Heart left ventricle (tissue), 16 donors: ENCODE data around the gene TRPM7. TPM values are rescaled to one million over a fixed set of nuclear protein-coding genes. Genes with fewer than 3 reads are reported as not detected.

Experiments
- ATAC-seq, 4 donors: fragments of 200-7000 bp; cut with Tn5 transposase; one replicate each; pipeline ENCODE4 v1.9.1; 2020 to 2022; ENCODE audit warnings: moderate library complexity in 4 of 4, mild to moderate bottlenecking in 3 of 4, moderate number of reproducible peaks in 1 of 4
- DNase-seq, 5 donors: peaks; one replicate each; pipeline ENCODE4 v3.0.0-alpha.2; 2020
- H3K27ac ChIP-seq, 12 donors: fragments of 200-600 bp; sonication (generic) in 4 of 12; one replicate each; pipeline versions ENCODE4 v1.5.0 to v1.8.0; 2016 to 2022; ENCODE audit warnings: mild to moderate bottlenecking in 2 of 12
- H3K27me3 ChIP-seq, 9 donors: fragments of 200-600 bp; sonication (generic) in 2 of 9; one replicate each; pipeline versions ENCODE4 v1.5.1 to v1.8.0; 2016 to 2022; ENCODE audit warnings: mild to moderate bottlenecking in 3 of 9
- H3K36me3 ChIP-seq, 9 donors: fragments of 200-600 bp; sonication (generic) in 2 of 9; one replicate each; pipeline versions ENCODE4 v1.5.0 to v1.8.0; 2018 to 2022; ENCODE audit warnings: mild to moderate bottlenecking in 2 of 9
- H3K4me1 ChIP-seq, 12 donors: fragments of 200-600 bp; sonication (generic) in 4 of 12; one replicate each; pipeline versions ENCODE4 v1.5.0 to v1.8.0; 2016 to 2022; ENCODE audit warnings: mild to moderate bottlenecking in 3 of 12
- H3K4me3 ChIP-seq, 12 donors: fragments of 200-600 bp; sonication (generic) in 4 of 12; one replicate each; pipeline versions ENCODE4 v1.5.0 to v1.8.0; 2017 to 2022; ENCODE audit warnings: mild to moderate bottlenecking in 9 of 12, moderate library complexity in 4 of 12
- H3K9me3 ChIP-seq, 12 donors: fragments of 200-600 bp; sonication (generic) in 4 of 12; one replicate each; pipeline versions ENCODE4 v1.5.0 to v1.8.0; 2016 to 2022; ENCODE audit warnings: mild to moderate bottlenecking in 1 of 12
- POLR2A ChIP-seq, 2 donors: fragments of 450-650 bp; IDR thresholded peaks; one replicate each; pipeline ENCODE4 v1.6.1; 2017; ENCODE audit warnings: antibody characterized with exemption in 2 of 2, mild to moderate bottlenecking in 2 of 2, moderate library complexity in 2 of 2
- WGBS, 4 donors: extraction: QIAGEN DNeasy Blood & Tissue Kit in 2 of 4; methylation state at CpG; one replicate each; pipeline versions ENCODE4 v1.1.5 to v1.1.7; 2013 to 2018; 5-methylcytosine and 5-hydroxymethylcytosine counted together
- intact Hi-C, 10 donors: fragments of 100-400 bp; cut with DNase I; formaldehyde crosslinking; loops; one replicate each; pipeline versions ENCODE4 v1.11.1 to v1.14.2; 2022
- polyA plus RNA-seq, 2 donors: library from polyadenylated mRNA; stranded (reverse); fragments of 200-250 nt; gene quantifications; one replicate each; pipeline ENCODE4 v1.2.3, GENCODE V29; 2013
- total RNA-seq, 9 donors: library from RNA; depleted of rRNA in 2 of 9; stranded (reverse); fragments of >200 nt in 2 of 9; fragmentation: NEBNext Ultra II Directional in 3 of 9; extraction: Animal tissue kit (Norgen Biotek cat#: 25700) in 3 of 9; gene quantifications; one replicate each; pipeline versions ENCODE4 v1.1.0 to v1.2.4, GENCODE V29; 2016 to 2023
- TF ChIP-seq, protein P1 (sequence below), 12 donors: fragments of 200-600 bp; sonication (generic) in 4 of 12; IDR thresholded peaks; one replicate each; pipeline versions ENCODE4 v1.5.0 to v1.8.0; 2018 to 2022; ENCODE audit warnings: antibody characterized with exemption in 12 of 12, mild to moderate bottlenecking in 5 of 12
- donor health status: ischemic (EF 13 %, LVEDD 7.1; RV severe dilation, severe dysfunction).
- donor health status: healthy with polysubstance abuse.
- donor health status: DM: no; HTN: yes; CAD: no.
- donor health status: DM: no; HTN: no; CAD: no.
- donor health status: ischemic (EF 25% LVEDD 6.9; RV normal size, moderate dysfunction).
- donor health status: ischemic (EF 25% LVEDD 5.7; RV mildly dilated, moderate dysfunction).
- donor health status: healthy.
- donor health status: DM: yes; HTN: yes; CAD: no.
- donor health status: ischemic (EF 35%, LVEDD 5.7; RV mildly dilated, moderate dysfunction).
- donor health status: nonischemic (EF 11% LVEDD 7.7; RV severe dilation, severe dysfunction).
- donor health status: DM: yes; HTN: yes; CAD: no.
- donor health status: PGD.
- donor health status: ischemic (EF 29% LVEDD 5.4; RV normal size, mild dysfunction).
- donor health status: nonischemic (EF 23%, LVEDD 6.1; RV moderate dilation, normal function).

TRPM7 gene
- total and polyA plus RNA-seq, 11 donors: 11.9 to 49.3 (median 30.6) TPM

DNA sequence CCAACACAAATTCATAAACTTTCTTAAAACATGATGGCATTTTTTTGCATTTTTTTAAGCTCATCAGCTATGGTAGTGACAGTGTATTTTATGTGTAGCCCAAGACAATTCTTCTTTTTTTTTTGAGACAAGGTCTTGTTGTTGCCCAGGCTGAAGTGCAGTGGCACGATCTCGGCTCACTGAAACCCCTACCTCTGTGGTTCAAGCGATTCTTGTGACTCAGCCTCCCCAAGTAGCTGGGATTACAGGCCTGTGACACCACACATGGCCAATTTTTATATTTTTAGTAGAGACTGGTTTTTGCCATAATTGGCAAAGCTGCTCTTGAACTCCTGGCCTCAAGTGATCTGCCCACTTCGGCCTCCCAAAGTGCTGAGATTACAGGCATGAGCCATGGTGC is 122.8 kb downstream of the TRPM7 start:
- DNase-seq: no peak
- WGBS, 4 donors: 89 to 97% (median 95%) methylated on average over 4 of the region's 4 CpGs
- TF ChIP-seq POLR2A (IDR thresholded peaks at IDR 0.05): no peak
- TF ChIP-seq, protein P1, sequence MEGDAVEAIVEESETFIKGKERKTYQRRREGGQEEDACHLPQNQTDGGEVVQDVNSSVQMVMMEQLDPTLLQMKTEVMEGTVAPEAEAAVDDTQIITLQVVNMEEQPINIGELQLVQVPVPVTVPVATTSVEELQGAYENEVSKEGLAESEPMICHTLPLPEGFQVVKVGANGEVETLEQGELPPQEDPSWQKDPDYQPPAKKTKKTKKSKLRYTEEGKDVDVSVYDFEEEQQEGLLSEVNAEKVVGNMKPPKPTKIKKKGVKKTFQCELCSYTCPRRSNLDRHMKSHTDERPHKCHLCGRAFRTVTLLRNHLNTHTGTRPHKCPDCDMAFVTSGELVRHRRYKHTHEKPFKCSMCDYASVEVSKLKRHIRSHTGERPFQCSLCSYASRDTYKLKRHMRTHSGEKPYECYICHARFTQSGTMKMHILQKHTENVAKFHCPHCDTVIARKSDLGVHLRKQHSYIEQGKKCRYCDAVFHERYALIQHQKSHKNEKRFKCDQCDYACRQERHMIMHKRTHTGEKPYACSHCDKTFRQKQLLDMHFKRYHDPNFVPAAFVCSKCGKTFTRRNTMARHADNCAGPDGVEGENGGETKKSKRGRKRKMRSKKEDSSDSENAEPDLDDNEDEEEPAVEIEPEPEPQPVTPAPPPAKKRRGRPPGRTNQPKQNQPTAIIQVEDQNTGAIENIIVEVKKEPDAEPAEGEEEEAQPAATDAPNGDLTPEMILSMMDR (IDR thresholded peaks at IDR 0.05): no peak
- Histone ChIP-seq H3K27me3 (no peaks in the 10 kb centered on the region), H3K27ac (no peak overlapping the region), H3K4me3 (no peak overlapping the region), H3K36me3 (peaks cover 0 to 98% (median 84%) of the 10 kb centered on the region in 9 donors), H3K4me1 (no peaks in the 10 kb centered on the region), H3K9me3 (no peaks in the 10 kb centered on the region)
- ATAC-seq: no peak
- intact Hi-C loops: loop anchor here in 1 of 10 donors (10.0 kb wide), 1 partner anchor 81 kb away; no protein-coding TSS in a partner anchor

DNA sequence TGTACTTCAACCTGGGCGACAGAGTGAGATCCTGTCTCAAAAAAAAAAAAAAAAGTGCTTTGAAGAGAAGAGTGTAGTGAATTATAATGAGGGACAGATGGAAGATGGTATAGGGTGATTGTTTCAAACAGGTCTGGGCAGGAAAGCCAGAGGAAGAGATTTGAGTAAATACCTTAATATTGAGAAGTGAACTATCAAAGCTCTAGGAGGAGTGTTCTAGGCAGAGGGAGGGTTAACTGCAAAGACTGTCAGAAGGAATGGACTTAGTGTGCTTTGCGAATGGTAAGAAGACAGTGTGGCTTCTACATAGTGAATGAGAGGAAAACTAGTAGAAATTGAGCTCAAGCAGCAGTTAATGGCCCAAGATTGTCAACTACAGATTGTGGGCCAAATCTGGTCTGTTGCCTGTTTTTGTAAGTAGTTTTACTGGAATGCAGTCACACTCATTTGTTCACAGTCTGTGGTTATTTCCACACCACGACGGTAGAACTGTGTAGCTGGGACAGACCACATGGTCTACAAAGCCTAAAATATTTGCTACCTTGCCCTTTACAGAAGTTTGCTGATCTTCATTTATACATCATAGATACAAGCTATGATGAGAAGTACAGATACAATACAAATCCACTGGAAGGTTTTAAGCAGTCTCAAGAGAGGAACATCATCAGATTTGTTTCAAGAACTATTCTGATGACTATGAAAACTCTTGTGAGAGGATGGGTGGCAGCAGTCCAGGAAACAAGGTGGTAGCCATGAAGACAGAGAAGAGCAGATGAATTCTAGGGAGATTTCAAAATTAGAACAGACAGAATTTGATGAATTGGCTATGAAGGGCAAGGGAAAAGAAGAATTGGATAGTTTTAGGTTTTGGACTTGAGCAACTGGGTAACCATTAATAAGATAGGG is 123.6 kb downstream of the TRPM7 start:
- intact Hi-C loops: loop anchor here in 1 of 10 donors (10.0 kb wide), 1 partner anchor 82 kb away; no protein-coding TSS in a partner anchor
- peak in 1 of 4 donors; percentile 14 for ATAC-seq
- no peak for TF ChIP-seq POLR2A (IDR thresholded peaks at IDR 0.05)
- TF ChIP-seq, protein P1 (IDR thresholded peaks at IDR 0.05): no peak

DNA sequence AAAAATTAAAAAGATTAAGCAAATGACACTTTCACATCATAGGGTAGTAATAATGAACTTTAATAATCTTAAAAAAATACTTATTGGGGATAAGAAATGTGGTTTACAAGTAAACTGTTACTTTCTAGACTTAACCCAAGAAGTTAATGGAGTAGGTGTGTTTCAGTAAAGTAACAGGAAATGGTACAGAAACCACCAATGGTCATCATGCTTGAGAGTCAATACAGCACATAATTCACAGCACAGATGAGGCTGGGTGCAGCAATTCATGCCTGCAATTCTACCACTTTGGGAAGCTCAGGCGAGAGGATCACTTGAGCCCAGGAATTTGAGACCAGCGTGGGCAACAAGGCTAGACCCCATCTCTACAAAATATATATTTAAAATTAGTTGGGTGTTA is 128.6 kb downstream of the TRPM7 start:
- Histone ChIP-seq H3K27me3 (no peaks in the 10 kb centered on the region), H3K9me3 (no peaks in the 10 kb centered on the region), H3K27ac (no peak overlapping the region), H3K36me3 (peaks cover 0 to 66% (median 55%) of the 10 kb centered on the region in 9 donors), H3K4me1 (no peaks in the 10 kb centered on the region), H3K4me3 (no peak overlapping the region)
- WGBS, 4 donors: 96 to 100% (median 99%) methylated on average over 2 of the region's 2 CpGs
- intact Hi-C loops: no loop called here
- DNase-seq: no peak
- TF ChIP-seq POLR2A (IDR thresholded peaks at IDR 0.05): no peak
- TF ChIP-seq, protein P1 (IDR thresholded peaks at IDR 0.05): no peak
- ATAC-seq: no peak

More for the DNA sequence above, 123.6 kb downstream of the TRPM7 start:
- 70 to 83% (median 77%) methylated on average over 4 of the region's 4 CpGs for WGBS, 4 donors
- H3K27me3 ChIP-seq: no peaks in the 10 kb centered on the region
- H3K36me3 ChIP-seq: peaks cover 0 to 98% (median 85%) of the 10 kb centered on the region in 9 donors
- no peak overlapping the region for H3K27ac ChIP-seq
- H3K4me3 ChIP-seq: no peak overlapping the region
- H3K9me3 ChIP-seq: no peaks in the 10 kb centered on the region
- no peaks in the 10 kb centered on the region for H3K4me1 ChIP-seq
- DNase-seq: no peak

DNA sequence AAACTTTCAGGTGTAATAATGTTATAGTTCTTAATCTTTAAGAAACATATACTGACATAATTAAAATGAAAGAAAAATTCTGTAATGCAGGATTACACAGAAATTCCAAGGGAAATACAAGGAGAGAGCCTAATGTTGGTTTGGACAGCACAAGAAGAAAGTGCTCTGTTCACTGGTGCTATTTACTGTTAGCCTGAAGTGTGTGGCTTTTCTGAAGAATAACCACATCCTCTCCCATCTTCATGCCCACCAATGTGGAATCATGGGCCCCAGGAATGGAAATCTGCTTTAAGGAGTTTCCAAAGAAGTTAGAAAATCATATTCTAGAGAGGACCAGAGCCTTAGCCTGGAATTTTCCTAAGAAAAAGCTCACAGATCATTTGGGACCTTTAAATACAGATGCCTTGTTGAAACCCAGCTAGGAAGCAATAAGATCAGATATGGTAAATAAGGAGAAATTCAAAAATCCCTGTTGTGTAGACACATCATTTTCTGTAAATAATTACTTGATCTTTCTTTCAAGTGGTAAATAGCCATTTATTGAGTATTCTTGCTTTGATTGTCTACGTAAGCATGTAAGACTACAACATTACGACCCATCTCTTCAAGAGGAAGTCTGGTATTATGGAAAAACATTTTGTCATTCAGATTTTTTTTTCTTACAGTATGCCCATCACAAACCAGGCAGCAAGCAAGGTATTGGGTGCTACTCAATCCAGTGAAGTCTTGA is 129.8 kb downstream of the TRPM7 start:
- H3K36me3 ChIP-seq: peaks cover 0 to 54% (median 44%) of the 10 kb centered on the region in 9 donors
- TF ChIP-seq POLR2A (IDR thresholded peaks at IDR 0.05): no peak
- TF ChIP-seq, protein P1 (IDR thresholded peaks at IDR 0.05): no peak
- intact Hi-C loops: no loop called here

More for the DNA sequence above, 129.8 kb downstream of the TRPM7 start:
- WGBS, 4 donors: 95 to 98% (median 96%) methylated on average over 2 of the region's 2 CpGs
- H3K27ac ChIP-seq: no peak overlapping the region
- DNase-seq (no peak), ATAC-seq (no peak)
- H3K9me3 ChIP-seq: no peaks in the 10 kb centered on the region
- H3K4me3 ChIP-seq: no peak overlapping the region
- no peaks in the 10 kb centered on the region for H3K27me3 ChIP-seq
- no peaks in the 10 kb centered on the region for H3K4me1 ChIP-seq
